PC-3 (cell line): Measurements from ENCODE around the gene ATP2B2.

Source experiments
- EZH2 ChIP-seq: fragments of 300-600 bp; sonication (generic); IDR thresholded peaks from one replicate; pipeline ENCODE4 v1.6.1; 2017; ENCODE audit warnings: antibody characterized with exemption, mild to moderate bottlenecking, low read length; ENCODE audit not compliant: unreplicated experiment
- EZH2phosphoT487 ChIP-seq: fragments of 300-600 bp; sonication (generic); IDR thresholded peaks from 2 replicates; pipeline ENCODE4 v1.6.1; 2018; ENCODE audit warnings: mild to moderate bottlenecking, antibody characterized with exemption, low read length, borderline replicate concordance
- TF ChIP-seq, protein P1 (sequence below): fragments of 300-600 bp; sonication (generic); conservative IDR thresholded peaks from 2 replicates; pipeline ENCODE4 v1.5.1; 2017; ENCODE audit warnings: antibody characterized with exemption, low read depth, mild to moderate bottlenecking, low read length

DNA sequence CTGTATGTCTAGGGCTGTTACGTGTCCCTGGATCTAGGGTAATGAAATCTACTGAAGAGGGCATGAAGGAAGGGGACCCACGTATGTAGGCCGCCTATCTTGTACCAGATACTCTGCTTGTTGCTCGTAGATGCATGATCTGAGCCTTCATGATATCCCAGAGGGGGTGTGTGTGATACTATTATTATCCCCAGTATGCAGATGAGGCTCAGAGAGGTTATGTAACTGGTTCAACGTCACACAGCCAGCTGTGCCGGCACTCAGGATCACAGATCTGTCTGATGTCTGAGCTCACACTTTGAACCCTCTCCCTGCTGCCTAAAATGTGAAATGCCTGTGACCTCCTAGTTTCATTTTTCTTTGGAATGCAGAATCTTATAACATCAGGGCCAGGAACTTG, 148.3 kb downstream of the ATP2B2 start:
- no peak for TF ChIP-seq EZH2phosphoT487
- TF ChIP-seq, protein P1, sequence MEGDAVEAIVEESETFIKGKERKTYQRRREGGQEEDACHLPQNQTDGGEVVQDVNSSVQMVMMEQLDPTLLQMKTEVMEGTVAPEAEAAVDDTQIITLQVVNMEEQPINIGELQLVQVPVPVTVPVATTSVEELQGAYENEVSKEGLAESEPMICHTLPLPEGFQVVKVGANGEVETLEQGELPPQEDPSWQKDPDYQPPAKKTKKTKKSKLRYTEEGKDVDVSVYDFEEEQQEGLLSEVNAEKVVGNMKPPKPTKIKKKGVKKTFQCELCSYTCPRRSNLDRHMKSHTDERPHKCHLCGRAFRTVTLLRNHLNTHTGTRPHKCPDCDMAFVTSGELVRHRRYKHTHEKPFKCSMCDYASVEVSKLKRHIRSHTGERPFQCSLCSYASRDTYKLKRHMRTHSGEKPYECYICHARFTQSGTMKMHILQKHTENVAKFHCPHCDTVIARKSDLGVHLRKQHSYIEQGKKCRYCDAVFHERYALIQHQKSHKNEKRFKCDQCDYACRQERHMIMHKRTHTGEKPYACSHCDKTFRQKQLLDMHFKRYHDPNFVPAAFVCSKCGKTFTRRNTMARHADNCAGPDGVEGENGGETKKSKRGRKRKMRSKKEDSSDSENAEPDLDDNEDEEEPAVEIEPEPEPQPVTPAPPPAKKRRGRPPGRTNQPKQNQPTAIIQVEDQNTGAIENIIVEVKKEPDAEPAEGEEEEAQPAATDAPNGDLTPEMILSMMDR: no peak
- no peak for TF ChIP-seq EZH2
